ENCODE results near the gene SUFU. TPM values are rescaled to one million over a fixed set of nuclear protein-coding genes. Genes with fewer than 3 reads are reported as not detected.

SUFU gene
- total RNA-seq, 2 experiments from 2014 or later: 5.7 to 6.0 TPM

DNA sequence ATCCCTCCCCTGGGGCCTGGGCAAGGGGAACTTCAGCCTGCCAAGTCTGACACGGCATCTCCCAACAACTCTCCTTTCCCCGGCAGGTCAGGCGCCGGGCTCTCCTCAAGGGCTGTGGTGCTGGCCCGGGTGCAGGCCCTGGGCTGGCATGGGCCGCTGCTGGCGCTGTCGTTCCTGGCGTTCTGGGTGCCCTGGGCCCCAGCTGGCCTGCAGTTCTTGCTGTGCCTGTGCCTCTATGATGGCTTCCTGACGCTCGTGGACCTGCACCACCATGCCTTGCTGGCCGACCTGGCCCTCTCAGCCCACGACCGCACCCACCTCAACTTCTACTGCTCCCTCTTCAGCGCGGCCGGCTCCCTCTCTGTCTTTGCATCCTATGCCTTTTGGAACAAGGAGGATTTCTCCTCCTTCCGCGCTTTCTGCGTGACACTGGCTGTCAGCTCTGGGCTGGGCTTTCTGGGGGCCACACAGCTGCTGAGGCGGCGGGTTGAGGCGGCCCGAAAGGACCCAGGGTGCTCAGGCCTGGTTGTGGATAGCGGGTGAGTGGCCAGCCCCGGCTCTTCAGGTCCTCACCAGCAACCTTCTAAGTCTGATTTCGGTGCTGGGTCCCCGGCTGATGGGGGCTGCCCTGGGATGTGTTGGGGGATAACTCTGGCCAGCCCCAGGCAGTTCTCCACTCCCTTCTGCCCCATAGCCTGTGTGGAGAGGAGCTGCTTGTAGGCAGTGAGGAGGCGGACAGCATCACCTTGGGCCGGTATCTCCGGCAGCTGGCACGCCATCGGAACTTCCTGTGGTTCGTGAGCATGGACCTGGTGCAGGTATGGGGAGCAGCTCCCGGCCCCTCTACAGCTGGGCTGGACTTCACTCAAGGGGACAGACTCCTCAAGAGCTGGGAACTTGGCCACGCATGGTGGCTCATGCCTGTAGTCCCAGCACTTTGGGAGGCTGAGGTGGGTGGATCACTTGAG lies 32.9 kb upstream of the SUFU start:
- Mint-ChIP-seq H3K4me1 (peaks cover 15% of the 10 kb centered on the region), H3K27ac (no peak overlapping the region), H3K9me3 (no peaks in the 10 kb centered on the region), H3K36me3 (peaks cover 20% of the 10 kb centered on the region), H3K4me3 (no peak overlapping the region), H3K27me3 (no peaks in the 10 kb centered on the region)
- DNase-seq: no peak

GRCh38 chr10:102473445-102474331 lies 30.1 kb upstream of the SUFU start:
- no peaks in the 10 kb centered on the region for H3K9me3 Mint-ChIP-seq
- H3K4me1 Mint-ChIP-seq: peaks cover 22% of the 10 kb centered on the region
- no peaks in the 10 kb centered on the region for H3K27me3 Mint-ChIP-seq
- H3K27ac Mint-ChIP-seq: peak overlapping the region; percentile 35
- H3K4me3 Mint-ChIP-seq: no peak overlapping the region
- H3K36me3 Mint-ChIP-seq: peaks cover 21% of the 10 kb centered on the region
- peak; percentile 32 for DNase-seq

- peak overlapping the region; percentile 35 for H3K27ac Mint-ChIP-seq
- H3K4me1 Mint-ChIP-seq: peaks cover 27% of the 10 kb centered on the region
- H3K27me3 Mint-ChIP-seq: no peaks in the 10 kb centered on the region
- no peak for DNase-seq
- H3K36me3 Mint-ChIP-seq: peaks cover 14% of the 10 kb centered on the region
- no peak overlapping the region for H3K4me3 Mint-ChIP-seq
- H3K9me3 Mint-ChIP-seq: no peaks in the 10 kb centered on the region
These were observed 28.2 kb upstream of the SUFU start for GRCh38 chr10:102475451-102476040.

DNA sequence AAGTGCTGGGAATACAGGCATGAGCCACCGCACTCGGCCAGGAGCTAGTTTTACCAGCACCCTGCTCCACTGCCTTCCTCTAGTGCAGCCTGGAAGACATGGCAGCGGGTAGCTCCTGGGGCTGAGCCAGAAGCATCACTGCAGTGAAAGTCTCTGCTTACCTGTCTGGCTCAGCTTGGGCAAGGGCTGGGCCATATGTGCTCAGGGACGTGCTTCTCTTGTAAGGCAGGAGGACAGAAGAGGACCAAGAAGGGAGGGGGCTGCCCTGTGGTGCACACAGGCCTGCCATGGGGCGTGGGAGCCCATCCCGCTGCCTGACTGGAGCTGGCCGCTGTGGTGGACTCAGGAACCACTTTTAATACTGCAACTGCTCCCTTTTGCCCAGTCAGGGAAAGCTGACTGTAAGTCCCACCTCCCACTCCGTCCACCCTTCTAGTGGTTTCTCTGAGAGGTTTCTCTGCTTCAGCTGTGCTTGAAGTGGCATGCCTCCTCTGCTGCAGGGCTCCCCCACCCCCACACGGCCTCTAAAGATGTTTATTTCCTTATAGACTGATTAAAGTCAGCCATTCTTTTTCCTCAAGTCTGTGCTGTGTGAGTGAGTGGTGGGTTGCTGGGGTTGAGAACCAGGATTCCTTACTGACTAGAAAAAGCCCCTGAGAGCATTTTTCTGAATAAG lies 27.2 kb upstream of the SUFU start:
- Mint-ChIP-seq H3K4me1 (peaks cover 27% of the 10 kb centered on the region), H3K36me3 (peaks cover 14% of the 10 kb centered on the region), H3K27ac (peak overlapping the region; percentile 68), H3K9me3 (no peaks in the 10 kb centered on the region), H3K27me3 (no peaks in the 10 kb centered on the region), H3K4me3 (no peak overlapping the region)
- DNase-seq: no peak

- Mint-ChIP-seq H3K9me3 (no peaks in the 10 kb centered on the region), H3K4me3 (no peak overlapping the region), H3K36me3 (peaks cover 2% of the 10 kb centered on the region), H3K4me1 (peaks cover 17% of the 10 kb centered on the region), H3K27ac (peak overlapping the region; percentile 78), H3K27me3 (no peaks in the 10 kb centered on the region)
- DNase-seq: no peak
These were observed 24.1 kb upstream of the SUFU start for GRCh38 chr10:102479651-102480050.

- Mint-ChIP-seq H3K36me3 (peaks cover 2% of the 10 kb centered on the region), H3K9me3 (no peaks in the 10 kb centered on the region), H3K4me3 (no peak overlapping the region), H3K27me3 (no peaks in the 10 kb centered on the region), H3K4me1 (peaks cover 14% of the 10 kb centered on the region), H3K27ac (no peak overlapping the region)
- no peak for DNase-seq
These were observed 23.4 kb upstream of the SUFU start for GRCh38 chr10:102480396-102480795.

GRCh38 chr10:102484021-102484420 lies 19.8 kb upstream of the SUFU start:
- H3K36me3 Mint-ChIP-seq: peaks cover 5% of the 10 kb centered on the region

GRCh38 chr10:102485093-102485784 lies 18.5 kb upstream of the SUFU start:
- no peaks in the 10 kb centered on the region for H3K27me3 Mint-ChIP-seq
- DNase-seq: no peak
- H3K9me3 Mint-ChIP-seq: no peaks in the 10 kb centered on the region
- no peak overlapping the region for H3K4me3 Mint-ChIP-seq
- peaks cover 5% of the 10 kb centered on the region for H3K36me3 Mint-ChIP-seq
- no peak overlapping the region for H3K27ac Mint-ChIP-seq
- no peaks in the 10 kb centered on the region for H3K4me1 Mint-ChIP-seq

More at GRCh38 chr10:102484021-102484420, 19.8 kb upstream of the SUFU start:
- no peaks in the 10 kb centered on the region for H3K27me3 Mint-ChIP-seq
- no peak for DNase-seq
- H3K4me1 Mint-ChIP-seq: peaks cover 2% of the 10 kb centered on the region
- H3K9me3 Mint-ChIP-seq: no peaks in the 10 kb centered on the region
- no peak overlapping the region for H3K27ac Mint-ChIP-seq
- no peak overlapping the region for H3K4me3 Mint-ChIP-seq

DNA sequence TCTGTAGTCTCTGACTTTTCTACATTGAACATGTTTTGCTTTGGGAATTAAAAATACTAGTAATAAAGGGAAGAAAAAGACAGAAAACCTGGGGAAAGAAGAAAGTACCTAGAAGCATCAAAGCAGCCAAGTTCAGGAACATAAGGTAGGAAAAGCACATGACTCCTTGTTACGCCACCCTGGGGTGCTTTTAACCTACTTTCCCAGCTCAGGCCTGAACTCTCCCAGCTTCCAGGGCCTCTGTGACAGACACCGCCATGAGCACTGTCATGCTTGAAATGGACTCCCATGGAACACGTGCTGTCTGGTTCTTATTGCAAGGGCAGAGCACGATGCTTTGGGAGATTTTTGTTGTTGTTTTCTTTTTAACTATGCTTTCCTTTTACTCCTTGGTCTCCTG lies 12.6 kb upstream of the SUFU start:
- Mint-ChIP-seq H3K4me1 (peaks cover 10% of the 10 kb centered on the region), H3K27me3 (no peaks in the 10 kb centered on the region), H3K27ac (no peak overlapping the region), H3K4me3 (no peak overlapping the region), H3K36me3 (peaks cover 5% of the 10 kb centered on the region), H3K9me3 (no peaks in the 10 kb centered on the region)
- no peak for DNase-seq

DNA sequence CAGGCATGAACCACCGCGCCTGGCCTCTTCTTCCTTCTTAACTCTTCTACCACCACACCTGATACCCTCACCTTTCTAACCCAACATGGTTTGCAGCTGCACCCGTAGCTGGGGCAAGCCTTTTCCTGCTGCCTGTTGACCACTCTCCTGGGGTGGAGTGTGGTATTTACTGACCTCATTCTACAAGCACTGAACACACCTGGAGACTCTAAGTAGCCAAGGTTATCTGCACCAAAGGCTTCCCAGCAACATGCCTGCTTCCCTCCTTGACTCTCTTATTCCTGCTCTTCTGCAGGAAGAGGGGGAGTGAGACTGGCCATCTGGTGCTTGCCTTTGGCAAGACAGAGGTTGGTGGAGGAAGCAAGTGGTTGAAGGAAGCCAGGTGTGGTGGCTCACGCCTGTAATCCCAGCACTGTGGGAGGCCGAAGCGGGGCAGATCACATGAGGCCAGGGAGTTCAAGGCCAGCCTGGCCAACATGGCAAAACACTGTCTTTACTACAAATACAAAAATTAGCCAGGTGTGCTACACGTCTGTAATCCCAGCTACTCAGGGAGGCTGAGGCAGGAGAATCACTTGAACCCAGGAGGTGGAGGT lies 11.3 kb upstream of the SUFU start:
- Mint-ChIP-seq H3K9me3 (no peaks in the 10 kb centered on the region), H3K27me3 (no peaks in the 10 kb centered on the region), H3K27ac (no peak overlapping the region), H3K4me3 (no peak overlapping the region), H3K36me3 (peaks cover 4% of the 10 kb centered on the region), H3K4me1 (peaks cover 10% of the 10 kb centered on the region)
- DNase-seq: no peak

GRCh38 chr10:102492983-102493382 lies 10.8 kb upstream of the SUFU start:
- Mint-ChIP-seq H3K27me3 (no peaks in the 10 kb centered on the region), H3K27ac (peak overlapping the region; percentile 28), H3K4me3 (no peak overlapping the region), H3K36me3 (peaks cover under 1% of the 10 kb centered on the region), H3K9me3 (no peaks in the 10 kb centered on the region), H3K4me1 (peaks cover 10% of the 10 kb centered on the region)
- DNase-seq: no peak

GRCh38 chr10:102493771-102494170 lies 10.0 kb upstream of the SUFU start:
- H3K27ac Mint-ChIP-seq: no peak overlapping the region
- no peaks in the 10 kb centered on the region for H3K27me3 Mint-ChIP-seq
- peaks cover 12% of the 10 kb centered on the region for H3K4me1 Mint-ChIP-seq
- H3K9me3 Mint-ChIP-seq: no peaks in the 10 kb centered on the region
- no peak for DNase-seq
- no peaks in the 10 kb centered on the region for H3K36me3 Mint-ChIP-seq
- H3K4me3 Mint-ChIP-seq: no peak overlapping the region

DNA sequence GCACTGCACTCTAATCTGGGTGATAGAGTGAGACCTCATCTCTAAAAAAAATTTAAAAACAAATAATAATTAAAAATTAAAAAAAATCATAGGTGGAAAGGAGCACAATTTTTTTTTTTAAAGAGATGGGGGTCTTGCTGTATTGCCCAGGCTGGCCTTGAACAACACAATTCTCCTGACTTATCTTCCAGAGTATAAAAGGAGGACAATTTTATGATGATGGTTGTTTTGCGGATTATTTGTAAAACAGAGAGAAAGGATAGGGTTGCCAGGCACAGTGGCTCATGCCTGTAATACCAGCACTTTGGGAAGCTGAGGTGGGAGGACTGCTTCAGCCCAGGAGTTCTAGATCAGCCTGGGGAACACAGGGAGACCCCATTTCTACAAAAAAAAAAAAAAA lies 6.2 kb upstream of the SUFU start:
- peaks cover 24% of the 10 kb centered on the region for H3K4me1 Mint-ChIP-seq
- no peaks in the 10 kb centered on the region for H3K27me3 Mint-ChIP-seq
- H3K36me3 Mint-ChIP-seq: peaks cover 5% of the 10 kb centered on the region
- no peak overlapping the region for H3K27ac Mint-ChIP-seq
- H3K9me3 Mint-ChIP-seq: no peaks in the 10 kb centered on the region
- DNase-seq: no peak
- no peak overlapping the region for H3K4me3 Mint-ChIP-seq

DNA sequence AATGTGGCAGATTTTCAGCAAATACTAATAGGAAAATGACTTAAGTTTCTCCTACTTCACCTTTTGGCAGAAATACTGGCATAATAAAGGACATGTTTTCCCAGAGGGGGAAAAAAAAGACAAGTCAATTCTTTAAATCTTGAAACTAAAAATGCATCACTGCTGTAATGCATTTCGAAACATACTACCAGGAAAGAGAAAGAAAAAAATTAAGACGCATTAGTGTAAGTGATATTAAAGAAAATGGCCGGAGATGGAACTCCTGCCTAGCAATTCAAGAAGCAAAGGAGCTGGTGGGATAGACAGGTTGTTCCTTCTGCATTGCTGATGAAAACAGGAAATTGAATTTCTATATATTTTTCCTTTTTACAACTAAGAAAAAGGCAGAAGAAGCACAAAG lies 4.4 kb upstream of the SUFU start:
- no peak for DNase-seq
- no peaks in the 10 kb centered on the region for H3K9me3 Mint-ChIP-seq
- H3K4me3 Mint-ChIP-seq: no peak overlapping the region
- H3K27ac Mint-ChIP-seq: no peak overlapping the region
- peaks cover 14% of the 10 kb centered on the region for H3K4me1 Mint-ChIP-seq
- peaks cover 5% of the 10 kb centered on the region for H3K36me3 Mint-ChIP-seq
- no peaks in the 10 kb centered on the region for H3K27me3 Mint-ChIP-seq

All from activated naive CD8-positive, alpha-beta T cell treated with anti-CD3 and anti-CD28 coated beads for 36 hours (primary cell).